Stomach (tissue), 4 donors: ENCODE measurements around the gene CSRP1.

Source experiments
- CTCF ChIP-seq, 7 experiments: fragments of 450-650 bp in 4 of 7; fragments of 200-600 bp in 3 of 7; sonication (generic) in 3 of 7; IDR thresholded peaks; one replicate each; pipeline ENCODE4 v1.5.1; 2016 to 2019; ENCODE audit warnings: antibody characterized with exemption in 7 of 7, control low read depth in 2 of 7, mild to moderate bottlenecking in 1 of 7
- POLR2A ChIP-seq, 4 donors: fragments of 450-650 bp; IDR thresholded peaks; one replicate each; pipeline ENCODE4 v1.6.1; 2016; ENCODE audit warnings: antibody characterized with exemption in 4 of 4, control low read depth in 2 of 4, mild to moderate bottlenecking in 1 of 4, moderate library complexity in 1 of 4

- no peak for TF ChIP-seq CTCF (IDR thresholded peaks at IDR 0.05)
- TF ChIP-seq POLR2A (IDR thresholded peaks at IDR 0.05): no peak
Measured at GRCh38 chr1:201468501-201468843, 38.5 kb downstream of the CSRP1 start.
